Liver (tissue), 9 donors: ENCODE measurements around the gene OXTR. TPM values are rescaled to one million over a fixed set of nuclear protein-coding genes. Genes with fewer than 3 reads are reported as not detected.

Source experiments
- DNase-seq: peaks from one replicate; pipeline ENCODE4 v3.0.0-alpha.2; 2017; ENCODE audit warnings: low spot score
- H3K27ac ChIP-seq, 2 donors: one replicate each; pipeline ENCODE4 v1.7.0; 2013; ENCODE audit warnings: inconsistent platforms in 2 of 2, low read length in 2 of 2, control low read depth in 1 of 2, low read depth in 1 of 2, mild to moderate bottlenecking in 1 of 2
- H3K27me3 ChIP-seq, 4 donors: one replicate each; pipeline versions ENCODE4 v1.6.1 to v1.7.0; 2013; ENCODE audit warnings: low read length in 3 of 4, inconsistent platforms in 1 of 4, mild to moderate bottlenecking in 1 of 4, moderate library complexity in 1 of 4; ENCODE audit not compliant: control insufficient read depth in 4 of 4, insufficient read depth in 4 of 4
- H3K36me3 ChIP-seq, 4 donors: one replicate each; pipeline versions ENCODE4 v1.6.1 to v1.7.0; 2013; ENCODE audit warnings: low read length in 3 of 4, mild to moderate bottlenecking in 3 of 4, low read depth in 1 of 4, moderate library complexity in 1 of 4; ENCODE audit not compliant: control insufficient read depth in 4 of 4, insufficient read depth in 3 of 4
- H3K4me1 ChIP-seq, 4 donors: one replicate each; pipeline versions ENCODE4 v1.6.1 to v1.7.0; 2013; ENCODE audit warnings: low read length in 3 of 4, mild to moderate bottlenecking in 3 of 4, moderate library complexity in 1 of 4; ENCODE audit not compliant: control insufficient read depth in 4 of 4, insufficient read depth in 4 of 4
- H3K4me3 ChIP-seq, 3 donors: one replicate each; pipeline versions ENCODE4 v1.6.1 to v1.7.0; 2013; ENCODE audit warnings: low read length in 3 of 3, control low read depth in 1 of 3, low read depth in 1 of 3, mild to moderate bottlenecking in 1 of 3
- H3K9ac ChIP-seq, 2 donors: one replicate each; pipeline ENCODE4 v1.7.0; 2013; ENCODE audit warnings: low read length in 2 of 2, mild to moderate bottlenecking in 2 of 2, moderate library complexity in 2 of 2, control low read depth in 1 of 2, low read depth in 1 of 2
- H3K9me3 ChIP-seq, 4 donors: one replicate each; pipeline versions ENCODE4 v1.6.1 to v1.7.0; 2013; ENCODE audit warnings: low read length in 3 of 4; ENCODE audit not compliant: control insufficient read depth in 4 of 4
- EGR1 ChIP-seq, 2 donors: IDR thresholded peaks; 2 replicates each; pipeline ENCODE4 v1.6.1; 2016 to 2018; ENCODE audit warnings: antibody characterized with exemption in 2 of 2, low read depth in 2 of 2
- FOXA1 ChIP-seq: IDR thresholded peaks from 2 replicates; pipeline ENCODE4 v1.6.1; 2016; ENCODE audit warnings: antibody characterized with exemption
- FOXA2 ChIP-seq: IDR thresholded peaks from 2 replicates; pipeline ENCODE4 v1.6.1; 2016; ENCODE audit warnings: antibody characterized with exemption
- GABPA ChIP-seq, 2 donors: IDR thresholded peaks in 1 of 2; conservative IDR thresholded peaks in 1 of 2; 2 replicates each; pipeline ENCODE4 v1.6.1; 2016; ENCODE audit warnings: antibody characterized with exemption in 2 of 2, mild to moderate bottlenecking in 1 of 2, moderate library complexity in 1 of 2
- HNF4A ChIP-seq, 2 donors: conservative IDR thresholded peaks; 2 replicates each; pipeline ENCODE4 v1.6.1; 2016; ENCODE audit warnings: antibody characterized with exemption in 2 of 2, mild to moderate bottlenecking in 2 of 2
- HNF4G ChIP-seq: IDR thresholded peaks from 2 replicates; pipeline ENCODE4 v1.6.1; 2016; ENCODE audit warnings: antibody characterized with exemption
- JUND ChIP-seq, 2 donors: IDR thresholded peaks; 2 replicates each; pipeline ENCODE4 v1.6.1; 2016; ENCODE audit warnings: antibody characterized with exemption in 2 of 2
- NR2F2 ChIP-seq: IDR thresholded peaks from 2 replicates; pipeline ENCODE4 v1.6.1; 2016; ENCODE audit warnings: antibody characterized with exemption
- RAD21 ChIP-seq, 2 donors: IDR thresholded peaks; 2 replicates each; pipeline ENCODE4 v1.6.1; 2016; ENCODE audit warnings: antibody characterized with exemption in 2 of 2, mild to moderate bottlenecking in 2 of 2
- RXRA ChIP-seq, 2 donors: IDR thresholded peaks; 2 replicates each; pipeline ENCODE4 v1.6.1; 2017 to 2018; ENCODE audit warnings: antibody characterized with exemption in 2 of 2, mild to moderate bottlenecking in 1 of 2
- SP1 ChIP-seq: IDR thresholded peaks from 2 replicates; pipeline ENCODE4 v1.6.1; 2018; ENCODE audit warnings: antibody characterized with exemption, mild to moderate bottlenecking
- TAF1 ChIP-seq: conservative IDR thresholded peaks from 2 replicates; pipeline ENCODE4 v1.6.1; 2016; ENCODE audit warnings: antibody characterized with exemption, mild to moderate bottlenecking
- YY1 ChIP-seq: IDR thresholded peaks from 2 replicates; pipeline ENCODE4 v1.6.1; 2016; ENCODE audit warnings: antibody characterized with exemption, mild to moderate bottlenecking
- WGBS: extraction: QIAGEN DNeasy Blood & Tissue Kit; methylation state at CpG from one replicate; pipeline ENCODE4 v1.1.7; 2013; 5-methylcytosine and 5-hydroxymethylcytosine counted together
- polyA plus RNA-seq, 2 donors: library from polyadenylated mRNA; stranded (reverse) in 1 of 2; unstranded in 1 of 2; fragments of 200-250 nt in 1 of 2; fragments of >200 nt in 1 of 2; fragmentation: Nextera tagmentation in 1 of 2; extraction: Ambion mirVana in 1 of 2; gene quantifications; one replicate each; pipeline versions ENCODE4 v1.2.1 to v1.2.3, GENCODE V29; 2013 to 2015
- total RNA-seq, 2 donors: library from RNA; depleted of rRNA; stranded (reverse); fragments of >200 nt; gene quantifications; one replicate each; pipeline ENCODE4 v1.2.3, GENCODE V29; 2014
- TF ChIP-seq, protein P1 (sequence below): IDR thresholded peaks from 2 replicates; pipeline ENCODE4 v1.6.1; 2016; ENCODE audit warnings: antibody characterized with exemption
- TF ChIP-seq, protein P2 (sequence below): IDR thresholded peaks from 2 replicates; pipeline ENCODE4 v1.6.1; 2016; ENCODE audit warnings: antibody characterized with exemption
- TF ChIP-seq, protein P3 (sequence below): IDR thresholded peaks from 2 replicates; pipeline ENCODE4 v1.6.1; 2016; ENCODE audit warnings: antibody characterized with exemption, mild to moderate bottlenecking
- TF ChIP-seq, protein P4 (sequence below): fragments of 150-350 bp; IDR thresholded peaks from 2 replicates; pipeline ENCODE4 v1.5.1; 2017; ENCODE audit warnings: improper control_type of control experiment, low read depth, low read length; ENCODE audit not compliant: missing input control
- TF ChIP-seq, protein P5 (sequence below): IDR thresholded peaks from 2 replicates; pipeline ENCODE4 v1.6.1; 2016; ENCODE audit warnings: antibody characterized with exemption
- donor health status: healthy.
- donor health status: healthy.
- donor health status: healthy.
- donor health status: healthy.
- donor health status: healthy.

OXTR gene
- total and polyA plus RNA-seq, 4 donors: 0.05 to 0.28 (median 0.08) TPM; not detected in 1

DNA sequence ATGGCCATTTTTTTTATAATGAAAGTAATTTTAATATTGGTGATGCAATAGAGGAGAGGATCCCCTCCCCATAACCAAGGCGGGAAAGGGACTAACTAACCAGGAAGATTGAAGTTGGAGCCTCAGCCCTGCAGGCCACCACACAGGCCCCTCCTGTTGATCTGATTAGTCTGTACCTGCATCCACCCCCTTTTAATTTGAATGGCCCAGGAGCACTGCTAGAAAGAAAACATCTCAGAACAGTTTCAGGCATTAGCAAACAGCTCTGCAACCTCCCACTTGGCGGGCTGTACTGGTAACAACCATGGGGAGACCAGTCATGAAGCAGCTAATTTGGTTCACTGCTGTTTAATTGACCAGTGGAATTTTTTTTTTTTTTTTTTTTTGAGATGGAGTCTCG is 25.5 kb downstream of the OXTR start:
- H3K36me3 ChIP-seq: no peaks in the 10 kb centered on the region
- no peak for DNase-seq
- no peaks in the 10 kb centered on the region for H3K4me1 ChIP-seq
- 74% methylated on average over 3 of the region's 3 CpGs for WGBS
- no peak overlapping the region for H3K9ac ChIP-seq
- H3K27ac ChIP-seq: no peak overlapping the region
- H3K27me3 ChIP-seq: peaks cover 0 to 2% (median 0%) of the 10 kb centered on the region in 4 donors
- no peaks in the 10 kb centered on the region for H3K9me3 ChIP-seq
- H3K4me3 ChIP-seq: no peak overlapping the region
- TF ChIP-seq FOXA2 (no peak), RAD21 (IDR thresholded peaks at IDR 0.05) (no peak), GABPA (IDR thresholded peaks at IDR 0.05 in 1 of 2, conservative IDR thresholded peaks at IDR 0.05 in 1 of 2) (no peak), SP1 (no peak), FOXA1 (no peak), YY1 (no peak), TAF1 (no peak)

DNA sequence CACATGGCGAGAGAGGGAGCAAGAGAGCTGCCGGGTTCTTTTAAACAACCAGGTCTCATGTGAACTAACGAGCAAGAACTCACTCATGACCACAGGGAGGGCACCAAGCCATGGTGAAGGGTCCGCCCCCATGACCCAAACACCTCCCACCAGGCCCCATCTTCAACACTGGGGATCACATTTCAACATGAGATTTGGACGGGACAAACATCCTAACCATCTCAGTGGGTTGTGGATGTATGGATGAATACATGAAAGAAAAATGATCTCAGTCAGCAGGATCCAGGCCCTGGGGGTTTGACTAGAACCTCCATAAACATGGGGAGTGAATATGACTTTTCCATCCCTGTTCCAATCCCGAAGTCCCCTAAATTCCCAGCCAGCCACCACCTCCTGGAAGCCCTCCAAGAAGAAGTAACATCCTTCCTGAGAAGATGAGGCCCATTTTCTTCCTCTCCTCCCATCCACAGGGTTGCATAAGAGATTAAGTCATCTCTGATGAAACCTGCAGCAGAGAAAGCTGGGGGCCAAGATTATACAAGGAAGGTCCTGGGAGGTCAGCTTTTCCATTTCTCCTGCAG is 26.3 kb downstream of the OXTR start:
- no peak for DNase-seq
- Histone ChIP-seq H3K27me3 (peaks cover 0 to 2% (median 0%) of the 10 kb centered on the region in 4 donors), H3K4me3 (no peak overlapping the region), H3K27ac (no peak overlapping the region), H3K4me1 (no peaks in the 10 kb centered on the region), H3K36me3 (no peaks in the 10 kb centered on the region), H3K9ac (no peak overlapping the region), H3K9me3 (no peaks in the 10 kb centered on the region)
- no peak for TF ChIP-seq RXRA (IDR thresholded peaks at IDR 0.05)
- no peak for TF ChIP-seq GABPA (IDR thresholded peaks at IDR 0.05 in 1 of 2, conservative IDR thresholded peaks at IDR 0.05 in 1 of 2)
- TF ChIP-seq, protein P1, sequence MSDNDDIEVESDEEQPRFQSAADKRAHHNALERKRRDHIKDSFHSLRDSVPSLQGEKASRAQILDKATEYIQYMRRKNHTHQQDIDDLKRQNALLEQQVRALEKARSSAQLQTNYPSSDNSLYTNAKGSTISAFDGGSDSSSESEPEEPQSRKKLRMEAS: no peak
- TF ChIP-seq HNF4A (conservative IDR thresholded peaks at IDR 0.05): no peak
- no peak for TF ChIP-seq RAD21 (IDR thresholded peaks at IDR 0.05)
- TF ChIP-seq, protein P2, sequence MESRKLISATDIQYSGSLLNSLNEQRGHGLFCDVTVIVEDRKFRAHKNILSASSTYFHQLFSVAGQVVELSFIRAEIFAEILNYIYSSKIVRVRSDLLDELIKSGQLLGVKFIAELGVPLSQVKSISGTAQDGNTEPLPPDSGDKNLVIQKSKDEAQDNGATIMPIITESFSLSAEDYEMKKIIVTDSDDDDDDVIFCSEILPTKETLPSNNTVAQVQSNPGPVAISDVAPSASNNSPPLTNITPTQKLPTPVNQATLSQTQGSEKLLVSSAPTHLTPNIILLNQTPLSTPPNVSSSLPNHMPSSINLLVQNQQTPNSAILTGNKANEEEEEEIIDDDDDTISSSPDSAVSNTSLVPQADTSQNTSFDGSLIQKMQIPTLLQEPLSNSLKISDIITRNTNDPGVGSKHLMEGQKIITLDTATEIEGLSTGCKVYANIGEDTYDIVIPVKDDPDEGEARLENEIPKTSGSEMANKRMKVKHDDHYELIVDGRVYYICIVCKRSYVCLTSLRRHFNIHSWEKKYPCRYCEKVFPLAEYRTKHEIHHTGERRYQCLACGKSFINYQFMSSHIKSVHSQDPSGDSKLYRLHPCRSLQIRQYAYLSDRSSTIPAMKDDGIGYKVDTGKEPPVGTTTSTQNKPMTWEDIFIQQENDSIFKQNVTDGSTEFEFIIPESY: no peak
- TF ChIP-seq, protein P3, sequence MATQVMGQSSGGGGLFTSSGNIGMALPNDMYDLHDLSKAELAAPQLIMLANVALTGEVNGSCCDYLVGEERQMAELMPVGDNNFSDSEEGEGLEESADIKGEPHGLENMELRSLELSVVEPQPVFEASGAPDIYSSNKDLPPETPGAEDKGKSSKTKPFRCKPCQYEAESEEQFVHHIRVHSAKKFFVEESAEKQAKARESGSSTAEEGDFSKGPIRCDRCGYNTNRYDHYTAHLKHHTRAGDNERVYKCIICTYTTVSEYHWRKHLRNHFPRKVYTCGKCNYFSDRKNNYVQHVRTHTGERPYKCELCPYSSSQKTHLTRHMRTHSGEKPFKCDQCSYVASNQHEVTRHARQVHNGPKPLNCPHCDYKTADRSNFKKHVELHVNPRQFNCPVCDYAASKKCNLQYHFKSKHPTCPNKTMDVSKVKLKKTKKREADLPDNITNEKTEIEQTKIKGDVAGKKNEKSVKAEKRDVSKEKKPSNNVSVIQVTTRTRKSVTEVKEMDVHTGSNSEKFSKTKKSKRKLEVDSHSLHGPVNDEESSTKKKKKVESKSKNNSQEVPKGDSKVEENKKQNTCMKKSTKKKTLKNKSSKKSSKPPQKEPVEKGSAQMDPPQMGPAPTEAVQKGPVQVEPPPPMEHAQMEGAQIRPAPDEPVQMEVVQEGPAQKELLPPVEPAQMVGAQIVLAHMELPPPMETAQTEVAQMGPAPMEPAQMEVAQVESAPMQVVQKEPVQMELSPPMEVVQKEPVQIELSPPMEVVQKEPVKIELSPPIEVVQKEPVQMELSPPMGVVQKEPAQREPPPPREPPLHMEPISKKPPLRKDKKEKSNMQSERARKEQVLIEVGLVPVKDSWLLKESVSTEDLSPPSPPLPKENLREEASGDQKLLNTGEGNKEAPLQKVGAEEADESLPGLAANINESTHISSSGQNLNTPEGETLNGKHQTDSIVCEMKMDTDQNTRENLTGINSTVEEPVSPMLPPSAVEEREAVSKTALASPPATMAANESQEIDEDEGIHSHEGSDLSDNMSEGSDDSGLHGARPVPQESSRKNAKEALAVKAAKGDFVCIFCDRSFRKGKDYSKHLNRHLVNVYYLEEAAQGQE: no peak
- TF ChIP-seq TAF1: no peak
- TF ChIP-seq, protein P4, sequence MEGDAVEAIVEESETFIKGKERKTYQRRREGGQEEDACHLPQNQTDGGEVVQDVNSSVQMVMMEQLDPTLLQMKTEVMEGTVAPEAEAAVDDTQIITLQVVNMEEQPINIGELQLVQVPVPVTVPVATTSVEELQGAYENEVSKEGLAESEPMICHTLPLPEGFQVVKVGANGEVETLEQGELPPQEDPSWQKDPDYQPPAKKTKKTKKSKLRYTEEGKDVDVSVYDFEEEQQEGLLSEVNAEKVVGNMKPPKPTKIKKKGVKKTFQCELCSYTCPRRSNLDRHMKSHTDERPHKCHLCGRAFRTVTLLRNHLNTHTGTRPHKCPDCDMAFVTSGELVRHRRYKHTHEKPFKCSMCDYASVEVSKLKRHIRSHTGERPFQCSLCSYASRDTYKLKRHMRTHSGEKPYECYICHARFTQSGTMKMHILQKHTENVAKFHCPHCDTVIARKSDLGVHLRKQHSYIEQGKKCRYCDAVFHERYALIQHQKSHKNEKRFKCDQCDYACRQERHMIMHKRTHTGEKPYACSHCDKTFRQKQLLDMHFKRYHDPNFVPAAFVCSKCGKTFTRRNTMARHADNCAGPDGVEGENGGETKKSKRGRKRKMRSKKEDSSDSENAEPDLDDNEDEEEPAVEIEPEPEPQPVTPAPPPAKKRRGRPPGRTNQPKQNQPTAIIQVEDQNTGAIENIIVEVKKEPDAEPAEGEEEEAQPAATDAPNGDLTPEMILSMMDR: no peak
- TF ChIP-seq NR2F2: no peak
- TF ChIP-seq, protein P5, sequence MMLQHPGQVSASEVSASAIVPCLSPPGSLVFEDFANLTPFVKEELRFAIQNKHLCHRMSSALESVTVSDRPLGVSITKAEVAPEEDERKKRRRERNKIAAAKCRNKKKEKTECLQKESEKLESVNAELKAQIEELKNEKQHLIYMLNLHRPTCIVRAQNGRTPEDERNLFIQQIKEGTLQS: no peak
- TF ChIP-seq EGR1 (IDR thresholded peaks at IDR 0.05; ENCODE audit: low read depth in 2 of 2): no peak
- no peak for TF ChIP-seq JUND (IDR thresholded peaks at IDR 0.05)
- no peak for TF ChIP-seq HNF4G
- no peak for TF ChIP-seq FOXA1
- TF ChIP-seq SP1: no peak
- no peak for TF ChIP-seq FOXA2
- 81% methylated on average over 6 of the region's 6 CpGs for WGBS
